ENCODE results near the gene DGCR6.
"Not testable (repeated sequence)": the region's sequence is repeated elsewhere in the genome, so short reads cannot be mapped to it uniquely, and the experiment has no call there.

DGCR6 gene

GRCh38 chr22:18905540-18906409 is at the start of gene DGCR6:
DGCR6 (plus strand) TSS chr22:18906320; CDS start chr22:18906375, 55 bp downstream.
- H3K9me3 ChIP-seq (ENCODE audit: control insufficient read depth, low read length), result no peaks in the 10 kb centered on the region
- no peak within 1 kb of the TSS for H3K4me3 ChIP-seq (ENCODE audit: low read length)
- H3K9ac ChIP-seq (ENCODE audit: low read length), result no peak within 1 kb of the TSS
- H3K4me1 ChIP-seq (ENCODE audit: control insufficient read depth, insufficient read depth, low read length), result no peaks in the 10 kb centered on the region
- no peaks in the 10 kb centered on the region for H3K36me3 ChIP-seq (ENCODE audit: control insufficient read depth, insufficient read depth, low read length)
- H3K27me3 ChIP-seq (ENCODE audit: control insufficient read depth, insufficient read depth, low read length), result no peaks in the 10 kb centered on the region

- not testable (repeated sequence) for H3K36me3 ChIP-seq (ENCODE audit: control insufficient read depth, insufficient read depth, low read length); H3K9me3 ChIP-seq (ENCODE audit: control insufficient read depth, low read length); H3K4me3 ChIP-seq (ENCODE audit: low read length); H3K27me3 ChIP-seq (ENCODE audit: control insufficient read depth, insufficient read depth, low read length); H3K4me1 ChIP-seq (ENCODE audit: control insufficient read depth, insufficient read depth, low read length); H3K9ac ChIP-seq (ENCODE audit: low read length)
These were observed 46.8 kb upstream of the DGCR6 start for GRCh38 chr22:18859314-18859713.

- not testable (repeated sequence) for H3K9me3 ChIP-seq (ENCODE audit: control insufficient read depth, low read length); H3K9ac ChIP-seq (ENCODE audit: low read length); H3K4me3 ChIP-seq (ENCODE audit: low read length); H3K27me3 ChIP-seq (ENCODE audit: control insufficient read depth, insufficient read depth, low read length); H3K36me3 ChIP-seq (ENCODE audit: control insufficient read depth, insufficient read depth, low read length); H3K4me1 ChIP-seq (ENCODE audit: control insufficient read depth, insufficient read depth, low read length)
These were observed 24.9 kb upstream of the DGCR6 start for GRCh38 chr22:18881260-18881659.

GRCh38 chr22:18884465-18884864 is 21.7 kb upstream of the DGCR6 start:
- not testable (repeated sequence) for H3K4me1 ChIP-seq (ENCODE audit: control insufficient read depth, insufficient read depth, low read length); H3K36me3 ChIP-seq (ENCODE audit: control insufficient read depth, insufficient read depth, low read length); H3K9ac ChIP-seq (ENCODE audit: low read length); H3K9me3 ChIP-seq (ENCODE audit: control insufficient read depth, low read length); H3K27me3 ChIP-seq (ENCODE audit: control insufficient read depth, insufficient read depth, low read length); H3K4me3 ChIP-seq (ENCODE audit: low read length)

- Histone ChIP-seq H3K36me3 (ENCODE audit: control insufficient read depth, insufficient read depth, low read length) (no peaks in the 10 kb centered on the region), H3K9ac (ENCODE audit: low read length) (no peak overlapping the region), H3K27me3 (ENCODE audit: control insufficient read depth, insufficient read depth, low read length) (no peaks in the 10 kb centered on the region), H3K4me3 (ENCODE audit: low read length) (no peak overlapping the region), H3K9me3 (ENCODE audit: control insufficient read depth, low read length) (no peaks in the 10 kb centered on the region), H3K4me1 (ENCODE audit: control insufficient read depth, insufficient read depth, low read length) (no peaks in the 10 kb centered on the region)
These were observed 18.0 kb upstream of the DGCR6 start for GRCh38 chr22:18888115-18888514.

GRCh38 chr22:18890510-18891192 is 15.5 kb upstream of the DGCR6 start:
- H3K36me3 ChIP-seq (ENCODE audit: control insufficient read depth, insufficient read depth, low read length); H3K4me1 ChIP-seq (ENCODE audit: control insufficient read depth, insufficient read depth, low read length); H3K9ac ChIP-seq (ENCODE audit: low read length): not testable (repeated sequence)

GRCh38 chr22:18893775-18894174 is 12.3 kb upstream of the DGCR6 start:
- H3K9me3 ChIP-seq (ENCODE audit: control insufficient read depth, low read length); H3K36me3 ChIP-seq (ENCODE audit: control insufficient read depth, insufficient read depth, low read length); H3K4me1 ChIP-seq (ENCODE audit: control insufficient read depth, insufficient read depth, low read length); H3K9ac ChIP-seq (ENCODE audit: low read length); H3K4me3 ChIP-seq (ENCODE audit: low read length); H3K27me3 ChIP-seq (ENCODE audit: control insufficient read depth, insufficient read depth, low read length): not testable (repeated sequence)

More at GRCh38 chr22:18890510-18891192, 15.5 kb upstream of the DGCR6 start:
- H3K27me3 ChIP-seq (ENCODE audit: control insufficient read depth, insufficient read depth, low read length); H3K9me3 ChIP-seq (ENCODE audit: control insufficient read depth, low read length); H3K4me3 ChIP-seq (ENCODE audit: low read length): not testable (repeated sequence)

- not testable (repeated sequence) for H3K36me3 ChIP-seq (ENCODE audit: control insufficient read depth, insufficient read depth, low read length); H3K9me3 ChIP-seq (ENCODE audit: control insufficient read depth, low read length); H3K4me1 ChIP-seq (ENCODE audit: control insufficient read depth, insufficient read depth, low read length); H3K4me3 ChIP-seq (ENCODE audit: low read length); H3K9ac ChIP-seq (ENCODE audit: low read length); H3K27me3 ChIP-seq (ENCODE audit: control insufficient read depth, insufficient read depth, low read length)
These were observed 10.0 kb upstream of the DGCR6 start for GRCh38 chr22:18896037-18896657.

GRCh38 chr22:18906410-18906745 is 258 bp downstream of the DGCR6 start:
- not testable (repeated sequence) for H3K9ac ChIP-seq (ENCODE audit: low read length); H3K4me1 ChIP-seq (ENCODE audit: control insufficient read depth, insufficient read depth, low read length); H3K36me3 ChIP-seq (ENCODE audit: control insufficient read depth, insufficient read depth, low read length); H3K4me3 ChIP-seq (ENCODE audit: low read length); H3K9me3 ChIP-seq (ENCODE audit: control insufficient read depth, low read length); H3K27me3 ChIP-seq (ENCODE audit: control insufficient read depth, insufficient read depth, low read length)

- no peak overlapping the region for H3K4me3 ChIP-seq (ENCODE audit: low read length)
- no peaks in the 10 kb centered on the region for H3K27me3 ChIP-seq (ENCODE audit: control insufficient read depth, insufficient read depth, low read length)
- no peaks in the 10 kb centered on the region for H3K9me3 ChIP-seq (ENCODE audit: control insufficient read depth, low read length)
- H3K36me3 ChIP-seq (ENCODE audit: control insufficient read depth, insufficient read depth, low read length), result no peaks in the 10 kb centered on the region
- no peak overlapping the region for H3K9ac ChIP-seq (ENCODE audit: low read length)
- H3K4me1 ChIP-seq (ENCODE audit: control insufficient read depth, insufficient read depth, low read length), result no peaks in the 10 kb centered on the region
These were observed 776 bp downstream of the DGCR6 start for GRCh38 chr22:18906896-18907295.

GRCh38 chr22:18909556-18909955 is 3.4 kb downstream of the DGCR6 start:
- Histone ChIP-seq H3K4me3 (ENCODE audit: low read length) (no peak overlapping the region), H3K9ac (ENCODE audit: low read length) (no peak overlapping the region), H3K36me3 (ENCODE audit: control insufficient read depth, insufficient read depth, low read length) (no peaks in the 10 kb centered on the region), H3K9me3 (ENCODE audit: control insufficient read depth, low read length) (no peaks in the 10 kb centered on the region), H3K27me3 (ENCODE audit: control insufficient read depth, insufficient read depth, low read length) (no peaks in the 10 kb centered on the region), H3K4me1 (ENCODE audit: control insufficient read depth, insufficient read depth, low read length) (no peaks in the 10 kb centered on the region)

GRCh38 chr22:18911535-18911934 is 5.4 kb downstream of the DGCR6 start:
- not testable (repeated sequence) for H3K27me3 ChIP-seq (ENCODE audit: control insufficient read depth, insufficient read depth, low read length); H3K9me3 ChIP-seq (ENCODE audit: control insufficient read depth, low read length); H3K4me3 ChIP-seq (ENCODE audit: low read length); H3K4me1 ChIP-seq (ENCODE audit: control insufficient read depth, insufficient read depth, low read length); H3K9ac ChIP-seq (ENCODE audit: low read length); H3K36me3 ChIP-seq (ENCODE audit: control insufficient read depth, insufficient read depth, low read length)
